HG02852 (cell line): ENCODE data around the gene ADAMTS18.

Experiments
- ATAC-seq: cut with Tn5 transposase; IDR thresholded peaks from one replicate; pipeline ENCODE4 v1.9.1; 2021; ENCODE audit warnings: mild to moderate bottlenecking, moderate library complexity; ENCODE audit not compliant: unreplicated experiment

ADAMTS18 gene

GRCh38 chr16:77331043-77331442 lies 103.8 kb downstream of the ADAMTS18 start:
- no peak for ATAC-seq

DNA sequence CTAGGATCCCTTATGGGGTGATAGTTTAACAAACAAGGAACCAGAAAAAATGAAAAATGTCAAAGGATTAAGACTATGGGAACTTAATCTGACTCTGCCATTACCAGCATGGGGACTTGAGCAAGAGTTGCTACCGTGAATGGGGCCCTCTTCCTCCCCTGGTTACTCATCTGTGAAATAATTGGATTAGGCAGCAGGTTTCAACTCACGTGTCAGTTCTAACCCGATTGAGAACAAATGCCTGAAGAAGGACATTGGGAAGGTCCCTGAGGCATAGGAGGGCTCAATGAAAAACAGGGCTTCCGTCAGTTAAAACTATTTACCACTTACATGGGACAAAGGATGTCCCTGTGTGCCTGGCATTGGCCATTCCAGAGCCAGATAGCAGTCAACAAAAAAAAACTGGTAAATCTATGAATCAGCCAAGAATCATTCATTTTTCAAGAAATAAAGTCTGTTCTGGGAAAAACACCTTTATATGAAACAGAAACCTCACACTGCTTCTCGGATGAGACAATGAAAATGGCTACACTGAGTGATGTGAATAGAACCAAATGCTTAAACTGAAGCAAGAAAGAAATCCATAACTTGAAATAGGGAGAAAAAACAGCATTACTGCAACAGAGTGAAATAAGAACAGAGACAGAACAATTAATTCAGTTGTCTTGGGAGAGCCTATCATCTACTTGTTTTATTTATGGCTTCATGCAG lies 104.3 kb downstream of the ADAMTS18 start:
- ATAC-seq, result no peak

GRCh38 chr16:77328768-77329167 lies 106.1 kb downstream of the ADAMTS18 start:
- ATAC-seq, result no peak

DNA sequence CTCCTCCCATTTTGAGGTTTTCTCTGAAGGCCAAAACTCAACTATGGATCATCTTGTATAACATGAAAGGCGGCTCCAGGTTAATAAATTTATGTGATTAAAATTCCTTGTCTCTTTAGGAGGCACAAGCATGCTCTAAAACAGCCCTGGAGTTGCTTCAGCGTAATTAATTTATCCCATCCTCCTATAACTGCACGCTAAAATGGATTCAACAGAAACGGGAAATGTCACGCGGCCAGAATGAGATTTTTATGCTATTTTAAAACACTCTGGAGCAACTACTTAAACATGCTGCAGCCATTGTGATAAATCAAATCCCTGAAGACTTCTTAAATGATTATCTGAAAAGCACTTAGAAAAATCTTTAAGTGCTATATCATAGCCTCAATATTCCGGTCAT lies 106.6 kb downstream of the ADAMTS18 start:
- ATAC-seq, result no peak

DNA sequence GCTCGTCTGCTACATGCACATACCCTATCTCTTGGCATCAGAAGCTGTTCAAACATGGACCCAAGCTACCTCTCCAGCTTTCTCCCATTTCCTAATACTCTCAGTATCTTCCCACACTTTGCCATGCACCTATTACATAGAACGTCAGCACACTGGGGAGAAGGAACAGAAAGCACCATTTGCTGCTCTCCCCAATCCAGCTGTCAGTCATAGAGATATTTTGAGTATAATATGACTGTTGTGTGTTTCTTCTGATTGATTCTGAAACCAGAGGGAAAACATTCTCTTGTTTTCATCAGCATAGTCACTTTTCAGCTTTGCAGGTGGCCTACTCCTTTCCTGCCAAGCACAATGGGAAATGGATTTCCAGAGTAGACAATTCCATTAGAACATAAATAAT lies 107.1 kb downstream of the ADAMTS18 start:
- peak; percentile 89 for ATAC-seq

GRCh38 chr16:77324729-77325128 lies 110.1 kb downstream of the ADAMTS18 start:
- ATAC-seq, result no peak

DNA sequence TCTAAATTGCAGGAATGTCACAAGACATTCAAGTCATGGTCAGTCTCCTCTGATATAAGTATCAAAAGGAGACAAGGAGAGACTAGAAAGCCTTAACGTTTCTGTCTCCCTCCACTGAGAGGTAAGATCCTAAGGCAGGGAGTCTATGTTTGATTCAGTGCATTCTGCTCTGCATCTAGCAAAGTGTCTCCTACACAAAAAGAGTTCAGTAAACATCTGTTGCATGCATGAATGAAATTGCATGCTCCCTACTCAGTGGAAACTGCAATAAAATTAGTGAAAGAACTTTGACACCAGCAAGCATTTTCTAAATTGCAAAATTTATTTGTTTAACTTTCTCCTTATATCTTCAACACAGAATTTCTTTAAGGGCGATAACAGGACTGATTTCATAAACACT lies 111.1 kb downstream of the ADAMTS18 start:
- ATAC-seq, result no peak

DNA sequence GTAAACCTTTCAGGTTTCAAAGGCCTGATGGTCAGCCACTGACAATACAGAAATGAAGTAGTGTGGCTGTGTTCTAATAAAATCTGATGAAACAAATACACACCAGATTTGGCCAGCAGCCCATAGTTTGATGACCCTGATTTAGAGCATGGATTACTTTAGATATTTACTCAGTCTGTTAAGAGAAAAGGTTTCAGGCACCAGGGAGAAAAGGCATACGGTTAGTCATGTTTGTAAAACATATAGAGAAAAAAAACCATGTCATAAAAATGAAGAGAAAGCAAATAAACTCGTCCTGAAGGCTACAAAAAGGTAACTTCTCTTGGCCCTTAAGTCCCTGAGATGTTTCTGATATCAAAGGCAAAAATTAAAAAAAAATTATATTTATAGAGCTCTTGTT lies 112.1 kb downstream of the ADAMTS18 start:
- no peak for ATAC-seq

DNA sequence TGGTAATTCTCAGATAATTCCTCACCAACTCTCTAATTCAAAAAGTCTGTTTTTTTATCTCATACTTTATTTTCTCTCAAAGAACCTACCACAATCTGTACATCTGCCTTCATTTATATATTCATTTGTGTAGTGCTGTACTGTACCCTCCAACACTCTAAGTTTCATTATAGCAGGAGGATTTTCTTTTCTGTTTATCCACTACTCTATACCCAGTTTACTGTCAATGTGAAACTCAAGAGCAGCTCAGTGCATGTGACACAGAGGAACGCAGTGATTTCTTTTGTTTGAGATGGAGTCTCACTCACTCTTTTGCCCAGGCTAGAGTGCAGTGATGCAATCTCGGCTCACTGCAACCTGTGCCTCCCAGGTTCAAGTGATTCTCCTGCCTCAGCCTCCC lies 117.8 kb downstream of the ADAMTS18 start:
- no peak for ATAC-seq

GRCh38 chr16:77310877-77311276 lies 124.0 kb downstream of the ADAMTS18 start:
- ATAC-seq, result no peak

DNA sequence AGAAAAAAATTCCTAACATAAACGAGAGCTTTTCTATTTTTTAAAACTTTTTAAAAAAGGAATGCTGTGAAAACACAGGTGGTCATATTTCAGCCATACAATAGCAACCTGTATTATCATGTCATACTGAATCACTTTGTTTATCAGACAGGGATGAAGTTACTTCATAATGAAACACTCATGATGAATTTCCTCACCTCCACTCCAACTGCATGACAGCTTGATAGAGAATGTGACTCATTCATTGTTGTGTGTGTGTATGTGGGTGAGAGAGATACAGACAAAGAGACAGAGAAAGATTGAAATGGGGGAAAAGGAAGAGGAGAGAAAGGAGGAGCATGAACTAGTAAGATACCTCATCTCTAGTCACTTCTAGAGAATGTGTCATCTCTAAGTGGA lies 126.7 kb downstream of the ADAMTS18 start:
- ATAC-seq, result no peak

GRCh38 chr16:77307426-77308162 lies 127.2 kb downstream of the ADAMTS18 start:
- ATAC-seq, result no peak

- ATAC-seq, result no peak
These were observed 128.8 kb downstream of the ADAMTS18 start for GRCh38 chr16:77306075-77306474.

GRCh38 chr16:77304877-77305276 lies 130.0 kb downstream of the ADAMTS18 start:
- no peak for ATAC-seq

DNA sequence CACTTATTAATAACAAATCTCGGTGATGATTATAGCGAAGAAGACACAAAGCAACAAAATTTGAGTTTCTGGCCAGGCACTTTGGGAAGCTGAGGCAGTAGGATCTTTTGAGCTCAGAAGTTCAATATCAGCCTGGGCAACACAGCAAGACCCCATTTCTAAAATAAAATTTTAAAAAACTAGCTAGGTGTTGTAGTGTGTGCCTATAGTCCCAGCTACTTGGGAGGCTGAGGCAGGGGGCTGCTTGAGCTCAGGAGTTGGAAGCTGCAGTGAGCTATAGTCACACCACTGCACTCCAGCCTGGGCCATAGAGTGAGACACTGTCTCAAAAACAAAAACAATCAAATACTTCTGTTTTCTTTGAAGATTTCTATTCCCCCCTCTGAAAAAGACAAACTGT lies 130.7 kb downstream of the ADAMTS18 start:
- ATAC-seq, result no peak

DNA sequence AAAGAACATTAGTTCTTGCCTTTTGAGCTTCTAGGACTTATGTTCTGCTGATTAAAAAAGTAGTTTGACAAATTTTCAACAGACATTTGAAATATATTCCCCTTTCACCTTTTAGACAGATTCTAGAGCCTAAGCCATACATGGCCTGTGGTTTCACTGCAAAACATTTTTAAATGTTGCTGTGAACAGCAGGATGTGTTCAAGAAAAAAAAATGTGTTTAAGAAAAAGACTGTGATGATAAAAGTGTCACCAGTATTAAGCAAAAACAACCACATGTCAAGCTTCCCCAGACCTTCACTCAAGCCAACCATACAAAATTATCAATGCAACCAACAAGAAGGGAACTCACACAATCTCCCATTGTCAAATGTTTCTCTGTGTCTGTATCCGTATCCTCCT lies 132.2 kb downstream of the ADAMTS18 start:
- ATAC-seq, result no peak

DNA sequence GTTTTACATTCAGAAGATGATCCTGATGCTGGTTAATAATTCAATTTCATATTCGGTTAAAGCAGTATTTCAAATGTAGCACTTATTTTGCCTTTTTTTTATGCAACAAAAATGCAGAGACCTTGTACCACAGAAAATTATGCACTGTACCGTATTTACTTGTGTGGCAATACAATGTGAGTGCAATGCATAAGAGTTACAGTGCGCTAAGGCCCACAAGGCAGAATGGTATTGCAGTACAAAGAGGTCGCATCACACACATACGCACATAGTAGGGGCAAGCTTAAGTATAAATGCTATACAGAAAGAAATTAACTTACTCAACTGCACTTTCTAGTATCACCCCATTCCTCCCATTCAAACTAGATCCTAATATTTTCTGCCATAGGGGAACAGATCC lies 132.6 kb downstream of the ADAMTS18 start:
- ATAC-seq, result no peak

GRCh38 chr16:77300256-77300655 lies 134.6 kb downstream of the ADAMTS18 start:
- no peak for ATAC-seq

DNA sequence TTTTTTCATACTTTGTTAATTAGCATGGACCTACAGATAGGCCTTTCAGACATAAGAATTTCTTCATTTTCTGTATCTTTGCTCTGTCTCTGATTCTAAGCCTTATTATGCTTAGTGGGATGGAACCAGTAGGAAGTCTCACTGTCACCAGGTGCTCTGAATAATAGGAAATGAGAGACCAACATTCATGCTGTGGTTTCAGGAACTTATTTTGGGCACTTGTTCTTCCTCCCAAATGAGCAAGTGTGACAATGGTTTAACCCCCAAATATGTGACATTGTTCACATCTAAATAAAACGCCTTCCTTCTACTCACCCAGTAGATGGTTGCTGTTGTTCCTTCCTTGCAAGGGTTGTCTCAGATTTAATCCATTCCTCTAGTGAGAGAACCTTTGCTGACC lies 135.4 kb downstream of the ADAMTS18 start:
- peak; percentile 75 for ATAC-seq

GRCh38 chr16:77298418-77299360 lies 136.1 kb downstream of the ADAMTS18 start:
- no peak for ATAC-seq

DNA sequence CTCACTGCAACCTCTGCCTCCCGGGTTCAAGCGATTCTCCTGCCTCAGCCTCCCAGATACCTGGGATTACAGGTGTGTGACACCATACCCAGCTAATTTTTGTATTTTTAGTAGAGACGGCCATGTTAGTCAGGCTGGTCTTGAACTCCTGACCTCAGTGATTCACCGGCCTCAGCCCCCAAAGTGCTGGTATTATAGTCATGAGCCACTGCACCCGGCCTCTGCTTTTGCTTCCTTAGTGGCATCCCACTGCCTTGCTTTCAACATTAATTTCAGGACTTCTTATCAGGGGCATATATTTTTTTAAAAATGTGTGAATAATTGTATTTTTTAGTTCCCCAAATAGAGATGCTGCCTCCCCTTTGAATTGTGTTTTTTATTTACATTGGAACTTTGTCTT lies 136.8 kb downstream of the ADAMTS18 start:
- ATAC-seq, result no peak
